Psoas muscle (tissue), 8 donors: ENCODE measurements around the gene SLC49A4. TPM values are rescaled to one million over a fixed set of nuclear protein-coding genes. Genes with fewer than 3 reads are reported as not detected.
"Not testable (repeated sequence)": the region's sequence is repeated elsewhere in the genome, so short reads cannot be mapped to it uniquely, and the experiment has no call there.

Source experiments
- ATAC-seq, 4 donors: fragments of 200-7000 bp; cut with Tn5 transposase; one replicate each; pipeline ENCODE4 v1.9.1; 2020; ENCODE audit warnings: moderate library complexity in 3 of 4, mild to moderate bottlenecking in 2 of 4
- DNase-seq, 2 donors: peaks; one replicate each; pipeline ENCODE4 v3.0.0-alpha.2; 2020
- H3K27ac ChIP-seq: fragments of 200-600 bp; one replicate; pipeline ENCODE4 v1.8.0; 2022
- H3K27me3 ChIP-seq, 3 donors: fragments of 200-600 bp in 1 of 3; one replicate each; pipeline versions ENCODE4 v1.6.1 to v1.8.0; 2013 to 2022; ENCODE audit warnings: low read length in 2 of 3, mild to moderate bottlenecking in 2 of 3, moderate library complexity in 1 of 3; ENCODE audit not compliant: insufficient read depth in 3 of 3
- H3K36me3 ChIP-seq, 2 donors: fragments of 200-600 bp in 1 of 2; one replicate each; pipeline versions ENCODE4 v1.6.1 to v1.8.0; 2013 to 2022; ENCODE audit warnings: low read depth in 1 of 2, mild to moderate bottlenecking in 1 of 2, moderate library complexity in 1 of 2; ENCODE audit not compliant: insufficient read depth in 1 of 2
- H3K4me1 ChIP-seq: fragments of 200-600 bp; one replicate; pipeline ENCODE4 v1.8.0; 2022
- H3K4me3 ChIP-seq: fragments of 200-600 bp; one replicate; pipeline ENCODE4 v1.8.0; 2022; ENCODE audit warnings: mild to moderate bottlenecking
- H3K9me3 ChIP-seq: fragments of 200-600 bp; one replicate; pipeline ENCODE4 v1.8.0; 2022
- WGBS, 3 donors: extraction: QIAGEN DNeasy Blood & Tissue Kit; methylation state at CpG; one replicate each; pipeline versions ENCODE4 v1.1.6 to v1.1.7; 2013; 5-methylcytosine and 5-hydroxymethylcytosine counted together
- intact Hi-C, 2 donors: fragments of 100-400 bp; cut with DNase I; formaldehyde crosslinking; loops; one replicate each; pipeline versions ENCODE4 v1.11.0 to v1.14.2; 2022
- long read RNA-seq, 2 donors: library from polyadenylated mRNA; unstranded; transcript quantifications; one replicate each; pipeline ENCODE4 v2.0.0, GENCODE V29; 2021
- polyA plus RNA-seq, 3 donors: library from polyadenylated mRNA; stranded (reverse); fragments of 200-250 nt; gene quantifications; one replicate each; pipeline ENCODE4 v1.2.3, GENCODE V29; 2013
- total RNA-seq, 4 donors: library from RNA; stranded (reverse); fragmentation: NEBNext Ultra II Directional in 2 of 4; extraction: Animal tissue kit (Norgen Biotek cat#: 25700) in 2 of 4; gene quantifications; one replicate each; pipeline versions ENCODE4 v1.2.1 to v1.2.4, GENCODE V29; 2021 to 2023
- TF ChIP-seq, protein P1 (sequence below): fragments of 200-600 bp; IDR thresholded peaks from one replicate; pipeline ENCODE4 v1.8.0; 2022; ENCODE audit warnings: antibody characterized with exemption
- donor health status: healthy with polysubstance abuse.
- donor health status: DM: no; HTN: no; CAD: no; lungs with moderate emphysema.
- donor health status: Bipolar disorder and iron deficiency.
- donor health status: healthy.
- donor health status: DM: yes; HTN: yes; CAD: no.
- donor health status: DM: no; HTN: no; CAD: no.
- donor health status: DM: no; HTN: no; CAD: no.
- donor health status: DM: yes; HTN: yes; CAD: no.

The SLC49A4 gene
- 10 to 100 TPM; 12.5 to 44.2 (median 26.9) TPM for total RNA-seq
- 10 to 100 TPM; 15.1 to 21.8 (median 21.1) TPM for polyA plus RNA-seq
- long read RNA-seq, donor 1, transcript DIRC2-201 (9 exons, 3,596 nt) = major isoform, 34 of 39 reads
- long read RNA-seq, donor 1, partial matches to known transcripts = 2 of 39 reads
- long read RNA-seq, donor 1, other reads (novel, unspliced or antisense) = 3 of 39 reads
- long read RNA-seq, donor 2, transcript DIRC2-201 (9 exons, 3,596 nt) = major isoform, 52 of 59 reads
- long read RNA-seq, donor 2, partial matches to known transcripts = 2 of 59 reads
- long read RNA-seq, donor 2, other reads (novel, unspliced or antisense) = 5 of 59 reads

DNA sequence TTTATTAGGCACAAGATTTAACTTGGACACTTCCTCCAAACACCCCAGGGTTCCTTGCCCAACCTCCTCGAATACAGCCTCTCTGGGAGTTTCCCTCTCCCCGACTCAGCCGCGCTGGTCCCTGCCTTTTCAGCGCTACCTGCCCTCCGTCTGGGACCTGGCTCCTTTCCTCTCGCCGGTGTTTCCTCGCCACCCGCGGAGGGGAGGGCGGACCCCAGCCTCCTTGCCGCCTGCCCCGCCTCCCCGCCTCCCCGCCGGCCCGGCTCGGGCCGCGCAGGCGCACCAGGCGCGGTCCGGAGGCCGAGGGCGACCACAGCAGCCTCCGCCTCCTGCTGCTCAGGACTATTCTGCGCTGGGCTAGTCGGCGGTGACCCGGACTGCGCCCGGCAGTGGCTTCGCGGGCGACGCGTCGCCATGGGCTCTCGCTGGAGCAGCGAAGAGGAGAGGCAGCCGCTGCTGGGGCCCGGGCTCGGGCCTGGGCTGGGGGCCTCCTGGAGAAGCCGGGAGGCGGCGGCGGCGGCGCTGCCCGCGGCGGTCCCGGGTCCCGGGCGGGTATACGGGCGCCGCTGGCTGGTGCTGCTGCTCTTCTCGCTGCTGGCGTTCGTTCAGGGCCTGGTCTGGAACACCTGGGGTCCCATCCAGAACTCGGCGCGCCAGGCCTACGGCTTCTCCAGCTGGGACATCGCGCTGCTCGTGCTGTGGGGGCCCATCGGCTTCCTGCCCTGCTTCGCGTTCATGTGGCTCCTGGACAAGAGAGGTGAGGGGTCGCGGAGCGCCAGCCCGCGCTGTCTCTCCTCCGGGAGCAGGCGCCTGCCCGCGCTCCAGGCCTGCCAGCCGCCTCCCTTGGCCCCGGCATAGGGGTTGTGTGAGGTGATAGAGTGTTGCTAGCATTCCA is at the start of gene SLC49A4:
Gene SLC49A4, plus strand, starts transcription at position 291 of the 895 bp plus-strand sequence. Its CDS starts 124 bp downstream, at position 415.
- 0 to 1% (median 0%) methylated on average over 41 to 84 of the region's 84 CpGs for WGBS, 3 donors
- peak; percentile 78 to 82 (median 80) for ATAC-seq
- peak within 1 kb of the TSS; percentile 99 for H3K27ac ChIP-seq
- no peaks in the 10 kb centered on the region for H3K27me3 ChIP-seq
- DNase-seq = peak; percentile 81 to 89
- H3K36me3 ChIP-seq = no peaks in the 10 kb centered on the region
- H3K9me3 ChIP-seq = no peaks in the 10 kb centered on the region
- TF ChIP-seq, protein P1, sequence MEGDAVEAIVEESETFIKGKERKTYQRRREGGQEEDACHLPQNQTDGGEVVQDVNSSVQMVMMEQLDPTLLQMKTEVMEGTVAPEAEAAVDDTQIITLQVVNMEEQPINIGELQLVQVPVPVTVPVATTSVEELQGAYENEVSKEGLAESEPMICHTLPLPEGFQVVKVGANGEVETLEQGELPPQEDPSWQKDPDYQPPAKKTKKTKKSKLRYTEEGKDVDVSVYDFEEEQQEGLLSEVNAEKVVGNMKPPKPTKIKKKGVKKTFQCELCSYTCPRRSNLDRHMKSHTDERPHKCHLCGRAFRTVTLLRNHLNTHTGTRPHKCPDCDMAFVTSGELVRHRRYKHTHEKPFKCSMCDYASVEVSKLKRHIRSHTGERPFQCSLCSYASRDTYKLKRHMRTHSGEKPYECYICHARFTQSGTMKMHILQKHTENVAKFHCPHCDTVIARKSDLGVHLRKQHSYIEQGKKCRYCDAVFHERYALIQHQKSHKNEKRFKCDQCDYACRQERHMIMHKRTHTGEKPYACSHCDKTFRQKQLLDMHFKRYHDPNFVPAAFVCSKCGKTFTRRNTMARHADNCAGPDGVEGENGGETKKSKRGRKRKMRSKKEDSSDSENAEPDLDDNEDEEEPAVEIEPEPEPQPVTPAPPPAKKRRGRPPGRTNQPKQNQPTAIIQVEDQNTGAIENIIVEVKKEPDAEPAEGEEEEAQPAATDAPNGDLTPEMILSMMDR = no peak
- H3K4me1 ChIP-seq = peaks cover 37% of the 10 kb centered on the region
- intact Hi-C loops = loop anchor here in 1 of 2 donors (5.0 kb wide), 1 partner anchor 38 kb away; no protein-coding TSS in a partner anchor
- H3K4me3 ChIP-seq = peak within 1 kb of the TSS; percentile 93

DNA sequence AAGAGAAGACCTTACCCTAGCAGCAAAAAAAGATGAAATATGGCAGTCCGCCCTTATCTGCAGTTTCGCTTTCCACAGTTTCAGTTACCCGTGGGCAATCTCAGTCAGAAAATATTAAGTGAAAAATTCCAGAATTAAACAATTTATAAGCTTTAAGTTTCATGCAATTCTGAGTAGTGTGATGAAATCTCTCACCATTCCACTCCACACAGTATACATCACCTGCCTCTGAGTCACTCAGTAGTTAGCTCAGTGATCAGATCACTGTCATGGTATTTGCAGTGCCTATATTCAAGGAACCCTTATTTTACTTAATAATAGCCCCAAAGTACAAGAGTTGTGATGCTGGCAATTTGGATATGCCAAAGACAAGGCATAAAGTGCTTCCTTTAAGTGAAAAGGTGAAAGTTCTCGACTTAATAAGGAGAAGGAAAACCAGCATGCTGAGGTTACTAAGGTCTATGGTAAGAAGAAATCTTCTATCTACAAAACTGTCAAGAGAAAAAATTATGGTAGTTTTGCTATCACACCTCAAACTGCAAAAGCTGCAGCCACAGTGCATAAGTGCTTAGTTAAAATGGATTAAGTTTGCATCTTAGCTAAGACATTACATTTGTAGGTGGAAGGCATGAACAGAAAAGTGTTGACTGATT is 49.4 kb upstream of the SLC49A4 start:
- intact Hi-C loops = no loop called here
- Histone ChIP-seq H3K27me3 (no peaks in the 10 kb centered on the region), H3K27ac (peak overlapping the region; percentile 1), H3K4me3 (no peak overlapping the region), H3K4me1 (no peaks in the 10 kb centered on the region), H3K36me3 (peaks cover 0 to 50% of the 10 kb centered on the region in 2 donors), H3K9me3 (no peaks in the 10 kb centered on the region)
- WGBS, 3 donors = 95 to 96% (median 96%) methylated on average over 4 of the region's 4 CpGs
- ATAC-seq = peak in 3 of 4 donors; percentile 42 to 66 (median 55)
- DNase-seq = no peak
- TF ChIP-seq, protein P1 = no peak

DNA sequence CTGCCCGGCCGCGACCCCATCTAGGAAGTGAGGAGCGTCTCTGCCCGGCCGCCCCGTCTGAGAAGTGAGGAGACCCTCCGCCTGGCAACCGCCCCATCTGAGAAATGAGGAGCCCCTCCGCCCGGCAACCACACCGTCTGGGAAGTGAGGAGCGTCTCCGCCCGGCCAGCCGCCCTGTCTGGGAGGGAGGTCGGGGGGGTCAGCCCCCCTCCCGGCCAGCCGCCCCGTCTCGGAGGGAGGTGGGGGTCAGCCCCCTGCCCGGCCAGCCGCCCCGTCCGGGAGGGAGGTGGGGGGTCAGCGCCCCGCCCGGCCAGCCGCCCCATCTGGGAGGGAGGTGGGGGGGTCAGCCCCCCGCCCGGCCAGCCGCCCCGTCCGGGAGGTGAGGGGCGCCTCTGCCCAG is 47.6 kb upstream of the SLC49A4 start:
- peak in 1 of 2 donors; percentile 34 for DNase-seq

DNA sequence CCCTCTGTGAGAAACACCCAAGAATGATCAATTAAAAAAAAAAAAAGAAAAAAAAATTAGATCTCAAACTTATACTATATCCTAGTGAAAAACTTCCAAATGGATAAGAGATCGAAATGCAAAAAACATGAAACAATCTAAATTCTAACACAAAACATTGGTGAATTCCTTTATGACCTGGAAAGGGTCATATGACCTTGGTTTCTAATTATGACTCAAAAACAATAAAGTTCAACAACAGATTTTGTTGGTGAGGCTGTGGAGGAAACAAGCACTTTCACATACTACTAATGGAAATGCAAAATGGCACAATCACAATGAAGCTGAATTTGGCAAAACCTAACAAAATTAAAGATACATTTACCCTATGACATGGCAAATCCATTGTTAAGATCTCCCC is 46.5 kb upstream of the SLC49A4 start:
- ATAC-seq (no peak), DNase-seq (no peak)
- Histone ChIP-seq H3K36me3 (peaks cover 8 to 54% of the 10 kb centered on the region in 2 donors), H3K27ac (no peak overlapping the region), H3K27me3 (no peaks in the 10 kb centered on the region), H3K4me3 (no peak overlapping the region), H3K9me3 (no peaks in the 10 kb centered on the region), H3K4me1 (no peaks in the 10 kb centered on the region)
- TF ChIP-seq, protein P1 = no peak
- intact Hi-C loops = no loop called here
- WGBS, 3 donors = 97 to 98% (median 97%) methylated on average over 1 of the region's 1 CpG

More for the DNA sequence above, 47.6 kb upstream of the SLC49A4 start:
- H3K4me1 ChIP-seq, ATAC-seq, H3K9me3 ChIP-seq, H3K4me3 ChIP-seq, intact Hi-C loops, H3K27ac ChIP-seq, H3K27me3 ChIP-seq: not testable (repeated sequence)
- H3K36me3 ChIP-seq = peaks cover 5 to 54% of the 10 kb centered on the region in 2 donors
- WGBS, 3 donors = 93 to 98% (median 94%) methylated on average over 9 to 23 of the region's 35 CpGs
